Smooth muscle cell (in vitro differentiated cells): ENCODE results near the gene SLC6A18. TPM values are rescaled to one million over a fixed set of nuclear protein-coding genes. Genes with fewer than 3 reads are reported as not detected.

Experiments
- DNase-seq: peaks from one replicate; lab custom pipeline; 2025; ENCODE audit not compliant: unreplicated experiment; lab: John Stamatoyannopoulos, UW
- H2AFZ ChIP-seq: fragments of 200-600 bp; sonication (generic); 2 replicates; pipeline ENCODE4 v1.6.0; 2016; ENCODE audit warnings: antibody characterized with exemption, low read depth, mild to moderate bottlenecking
- H3F3A ChIP-seq: fragments of 200-600 bp; sonication (generic); 2 replicates; pipeline ENCODE4 v1.6.0; 2017; ENCODE audit warnings: antibody characterized with exemption, low read depth
- H3K27ac ChIP-seq: fragments of 200-600 bp; sonication (generic); 2 replicates; pipeline ENCODE4 v1.5.1; 2016; ENCODE audit warnings: low read depth, mild to moderate bottlenecking
- H3K27me3 ChIP-seq: fragments of 200-600 bp; sonication (generic); 2 replicates; pipeline ENCODE4 v1.6.1; 2016; ENCODE audit warnings: low read depth, mild to moderate bottlenecking
- H3K36me3 ChIP-seq: fragments of 200-600 bp; sonication (generic); 2 replicates; pipeline ENCODE4 v1.5.1; 2016; ENCODE audit warnings: low read depth
- H3K4me1 ChIP-seq: fragments of 200-600 bp; sonication (generic); 2 replicates; pipeline ENCODE4 v1.5.1; 2016; ENCODE audit warnings: low read depth
- H3K4me2 ChIP-seq: fragments of 200-600 bp; sonication (generic); 2 replicates; pipeline ENCODE4 v1.6.0; 2016; ENCODE audit warnings: mild to moderate bottlenecking
- H3K4me3 ChIP-seq: fragments of 200-600 bp; sonication (generic); 2 replicates; pipeline ENCODE4 v1.5.1; 2016; ENCODE audit warnings: mild to moderate bottlenecking
- H3K79me2 ChIP-seq: fragments of 200-600 bp; sonication (generic); 2 replicates; pipeline ENCODE4 v1.6.0; 2016; ENCODE audit warnings: low read depth, mild to moderate bottlenecking
- H3K9ac ChIP-seq: fragments of 200-600 bp; sonication (generic); 2 replicates; pipeline ENCODE4 v1.6.0; 2016; ENCODE audit warnings: low read depth
- H3K9me3 ChIP-seq: fragments of 200-600 bp; sonication (generic); replicated peaks from 2 replicates; pipeline ENCODE4 v1.5.1; 2016; ENCODE audit warnings: low read depth
- H4K20me1 ChIP-seq: fragments of 200-600 bp; sonication (generic); 2 replicates; pipeline ENCODE4 v1.6.0; 2016; ENCODE audit warnings: low read depth
- WGBS: methylation state at CpG from one replicate; pipeline ENCODE4 v1.1.7; 2016; ENCODE audit warnings: low lambda C conversion rate; 5-methylcytosine and 5-hydroxymethylcytosine counted together
- polyA plus RNA-seq: library from polyadenylated mRNA; unstranded; fragments of >200 nt; fragmentation: Nextera tagmentation; extraction: Ambion mirVana; gene quantifications from 2 replicates; pipeline ENCODE4 v1.2.1, GENCODE V29; 2016
- total RNA-seq: library from RNA; depleted of rRNA; stranded (reverse); fragments of >200 nt; gene quantifications from 2 replicates; pipeline ENCODE4 v1.2.3, GENCODE V29; 2014
- TF ChIP-seq, protein P1 (sequence below): fragments of 200-600 bp; sonication (generic); IDR thresholded peaks from 2 replicates; pipeline ENCODE4 v1.5.1; 2017; ENCODE audit warnings: borderline replicate concordance, mild to moderate bottlenecking, antibody characterized with exemption; ENCODE audit not compliant: insufficient read depth, poor library complexity, severe bottlenecking

SLC6A18 gene
- total and polyA plus RNA-seq, 2 experiments from 2014 or later, result not detected

DNA sequence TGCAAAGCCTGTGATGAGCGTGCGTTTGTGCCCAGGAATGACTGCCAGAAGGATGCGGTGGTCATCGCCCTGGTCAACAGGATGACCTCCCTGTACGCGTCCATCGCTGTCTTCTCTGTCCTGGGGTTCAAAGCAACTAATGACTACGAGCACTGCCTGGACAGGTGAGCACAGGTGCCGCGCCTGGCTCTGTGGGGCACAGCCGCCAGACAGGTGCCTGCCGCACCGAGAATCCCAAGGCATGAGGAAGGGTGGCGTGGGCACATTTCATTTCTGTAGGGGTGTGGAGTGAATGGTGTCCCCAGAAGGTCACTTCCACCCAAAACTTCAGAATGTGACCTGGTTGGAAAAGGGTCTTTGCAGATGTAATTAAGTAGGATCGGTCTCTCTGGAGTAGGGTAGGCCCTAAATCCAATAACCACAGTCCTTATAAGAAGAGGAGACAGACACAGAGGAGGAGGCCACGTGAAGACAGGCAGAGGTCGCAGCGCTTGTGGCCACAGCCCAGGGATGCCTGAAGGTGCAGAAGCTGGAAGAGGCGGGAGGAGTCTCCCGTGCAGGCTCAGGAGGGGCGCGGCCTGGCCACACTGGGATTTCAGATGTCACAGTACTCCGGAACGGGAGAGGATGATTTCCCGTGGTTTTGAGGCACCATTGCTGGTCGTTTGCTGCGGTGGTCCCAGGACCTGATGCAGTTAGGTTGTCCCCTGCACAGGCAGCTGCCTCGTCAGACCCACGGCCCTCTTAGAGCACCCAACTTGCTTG is 15.5 kb downstream of the SLC6A18 start:
- Histone ChIP-seq H4K20me1 (no peaks in the 10 kb centered on the region), H3K9me3 (no peaks in the 10 kb centered on the region)
- TF ChIP-seq, protein P1, sequence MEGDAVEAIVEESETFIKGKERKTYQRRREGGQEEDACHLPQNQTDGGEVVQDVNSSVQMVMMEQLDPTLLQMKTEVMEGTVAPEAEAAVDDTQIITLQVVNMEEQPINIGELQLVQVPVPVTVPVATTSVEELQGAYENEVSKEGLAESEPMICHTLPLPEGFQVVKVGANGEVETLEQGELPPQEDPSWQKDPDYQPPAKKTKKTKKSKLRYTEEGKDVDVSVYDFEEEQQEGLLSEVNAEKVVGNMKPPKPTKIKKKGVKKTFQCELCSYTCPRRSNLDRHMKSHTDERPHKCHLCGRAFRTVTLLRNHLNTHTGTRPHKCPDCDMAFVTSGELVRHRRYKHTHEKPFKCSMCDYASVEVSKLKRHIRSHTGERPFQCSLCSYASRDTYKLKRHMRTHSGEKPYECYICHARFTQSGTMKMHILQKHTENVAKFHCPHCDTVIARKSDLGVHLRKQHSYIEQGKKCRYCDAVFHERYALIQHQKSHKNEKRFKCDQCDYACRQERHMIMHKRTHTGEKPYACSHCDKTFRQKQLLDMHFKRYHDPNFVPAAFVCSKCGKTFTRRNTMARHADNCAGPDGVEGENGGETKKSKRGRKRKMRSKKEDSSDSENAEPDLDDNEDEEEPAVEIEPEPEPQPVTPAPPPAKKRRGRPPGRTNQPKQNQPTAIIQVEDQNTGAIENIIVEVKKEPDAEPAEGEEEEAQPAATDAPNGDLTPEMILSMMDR, result no peak

DNA sequence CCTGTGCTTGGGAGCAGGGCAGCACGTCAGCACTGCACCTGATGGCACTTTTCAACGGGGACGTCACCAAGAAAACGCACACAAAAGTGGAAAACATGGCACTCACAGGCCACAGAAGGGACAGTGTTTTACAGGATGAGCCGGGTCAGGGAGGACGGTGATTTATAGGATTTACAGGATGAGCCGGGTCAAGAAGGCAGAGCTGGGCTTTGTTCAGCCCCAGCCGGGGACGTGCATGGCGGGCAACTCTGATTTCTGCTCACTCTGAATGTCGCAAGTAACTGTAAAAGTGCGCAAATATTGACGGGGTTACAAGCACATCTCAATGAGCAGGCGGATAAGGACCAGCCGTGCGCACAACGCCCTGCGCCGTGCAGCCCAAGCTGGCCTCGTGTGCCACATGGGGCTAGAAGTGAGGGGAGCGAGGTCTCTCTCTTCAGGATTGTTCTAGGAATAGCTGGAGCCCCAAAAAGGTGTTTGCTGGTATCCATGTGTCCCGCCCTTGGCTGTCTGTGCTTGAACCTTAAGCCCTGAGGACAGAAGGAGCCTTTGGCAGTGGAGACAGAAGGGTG is 16.4 kb downstream of the SLC6A18 start:
- no peak overlapping the region for H3K27ac ChIP-seq
- 89% methylated on average over 22 of the region's 22 CpGs for WGBS
- H3K4me3 ChIP-seq, result no peak overlapping the region
- H3K4me1 ChIP-seq, result no peaks in the 10 kb centered on the region
- H3K79me2 ChIP-seq, result no peaks in the 10 kb centered on the region
- no peak overlapping the region for H2AFZ ChIP-seq
- DNase-seq, result no peak
- no peaks in the 10 kb centered on the region for H3F3A ChIP-seq
- no peak overlapping the region for H3K4me2 ChIP-seq
- no peaks in the 10 kb centered on the region for H3K9me3 ChIP-seq
- H4K20me1 ChIP-seq, result no peaks in the 10 kb centered on the region
- H3K9ac ChIP-seq, result no peak overlapping the region
- H3K27me3 ChIP-seq, result no peaks in the 10 kb centered on the region
- TF ChIP-seq, protein P1, result no peak
- no peaks in the 10 kb centered on the region for H3K36me3 ChIP-seq

More for the DNA sequence above, 15.5 kb downstream of the SLC6A18 start:
- H3K4me3 ChIP-seq, result no peak overlapping the region
- WGBS, result 85% methylated on average over 29 of the region's 29 CpGs
- H3K27ac ChIP-seq, result no peak overlapping the region
- H3F3A ChIP-seq, result no peaks in the 10 kb centered on the region
- no peak overlapping the region for H3K4me2 ChIP-seq
- no peaks in the 10 kb centered on the region for H3K36me3 ChIP-seq
- H3K4me1 ChIP-seq, result no peaks in the 10 kb centered on the region
- no peaks in the 10 kb centered on the region for H3K79me2 ChIP-seq
- H3K27me3 ChIP-seq, result no peaks in the 10 kb centered on the region
- no peak overlapping the region for H3K9ac ChIP-seq
- H2AFZ ChIP-seq, result no peak overlapping the region
- DNase-seq, result no peak

DNA sequence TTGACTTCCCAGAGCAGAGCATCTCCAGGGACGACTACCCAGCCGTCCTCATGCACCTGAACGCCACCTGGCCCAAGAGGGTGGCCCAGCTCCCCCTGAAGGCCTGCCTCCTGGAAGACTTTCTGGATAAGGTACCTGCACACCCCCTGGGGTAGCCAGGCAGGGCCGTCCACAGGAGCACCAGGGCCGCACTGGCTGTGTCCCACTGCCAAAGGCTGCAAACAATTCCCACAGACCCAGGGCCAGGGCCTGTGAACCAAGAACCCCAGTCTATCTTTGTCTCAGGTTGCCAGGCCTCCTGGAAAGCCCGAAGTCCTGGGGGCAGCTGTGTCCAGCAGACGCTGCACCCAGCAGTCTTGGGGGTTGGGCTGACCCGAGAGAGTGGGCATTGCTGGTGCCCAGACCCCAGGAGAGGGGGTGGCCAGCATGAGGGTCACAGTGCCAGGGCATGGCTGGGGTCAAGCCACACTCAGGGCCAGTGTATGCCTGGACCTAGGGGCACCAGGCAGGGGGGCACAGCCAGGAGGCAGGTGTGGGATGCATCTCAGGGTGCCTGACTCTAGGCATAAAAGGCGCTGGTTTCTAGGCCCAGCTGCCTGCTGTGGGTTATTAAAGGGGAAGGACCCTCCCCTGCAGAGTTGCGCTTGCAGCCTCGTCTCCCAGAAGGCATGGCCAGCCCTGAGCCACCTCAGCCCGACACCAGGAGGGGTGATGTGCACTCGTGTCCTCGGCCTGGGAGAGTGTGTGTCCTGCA is 17.7 kb downstream of the SLC6A18 start:
- 88% methylated on average over 14 of the region's 14 CpGs for WGBS
- Histone ChIP-seq H2AFZ (no peak overlapping the region), H3K4me3 (no peak overlapping the region), H3K4me2 (no peak overlapping the region), H4K20me1 (no peaks in the 10 kb centered on the region), H3K4me1 (no peaks in the 10 kb centered on the region), H3K9ac (no peak overlapping the region), H3K27me3 (no peaks in the 10 kb centered on the region), H3K36me3 (no peaks in the 10 kb centered on the region), H3F3A (no peaks in the 10 kb centered on the region), H3K27ac (no peak overlapping the region), H3K9me3 (no peaks in the 10 kb centered on the region), H3K79me2 (no peaks in the 10 kb centered on the region)
- TF ChIP-seq, protein P1, result no peak
- no peak for DNase-seq
